ENCODE results near the gene TBX4.
"Not testable (repeated sequence)": the region's sequence is repeated elsewhere in the genome, so short reads cannot be mapped to it uniquely, and the experiment has no call there.

TBX4 gene

GRCh38 chr17:61498042-61498994 is 46.1 kb downstream of the TBX4 start:
- DNase-seq (ENCODE audit: low spot score): no peak

GRCh38 chr17:61499632-61500031 is 47.4 kb downstream of the TBX4 start:
- no peak for DNase-seq (ENCODE audit: low spot score)

- no peak for DNase-seq (ENCODE audit: low spot score)
Measured at GRCh38 chr17:61500287-61500686, 48.1 kb downstream of the TBX4 start.

GRCh38 chr17:61502292-61502691 is 50.1 kb downstream of the TBX4 start:
- no peak for DNase-seq (ENCODE audit: low spot score)

DNA sequence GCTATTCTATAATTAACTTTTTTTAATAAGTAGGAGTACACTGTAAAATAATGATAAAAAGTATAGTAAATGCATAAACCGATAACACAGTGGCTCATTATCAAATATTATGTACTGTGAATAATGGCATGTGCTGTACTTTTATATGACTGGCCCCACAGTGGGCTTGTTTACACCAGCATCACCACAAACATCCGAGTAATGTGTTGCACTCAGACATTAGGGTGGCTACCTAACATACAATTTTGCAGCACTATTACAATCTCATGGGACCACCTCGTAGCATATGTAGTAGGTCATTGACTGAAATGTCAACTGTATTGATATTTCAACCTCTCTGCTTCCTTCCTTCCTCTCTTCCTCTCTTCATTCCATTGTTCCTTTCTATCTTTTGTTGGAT is 51.7 kb downstream of the TBX4 start:
- no peak for DNase-seq (ENCODE audit: low spot score)

DNA sequence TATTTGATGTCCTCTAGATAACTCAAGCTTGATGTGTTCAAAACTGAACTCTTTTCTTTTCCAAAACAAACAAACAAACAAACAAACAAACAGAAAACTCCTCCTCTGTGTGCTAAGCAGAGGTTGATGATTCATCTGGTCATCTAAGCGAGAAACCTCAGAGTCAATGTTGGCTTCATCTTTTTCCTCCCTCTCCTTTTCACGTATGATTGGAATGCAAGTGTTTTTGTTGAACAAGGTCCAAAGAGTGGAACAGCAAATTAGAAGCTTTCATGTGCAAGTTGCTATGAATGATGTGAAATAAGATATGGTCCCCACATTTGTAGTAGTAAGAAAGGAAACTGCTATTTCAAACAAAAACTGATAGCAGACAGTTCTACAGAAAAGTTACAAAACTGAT is 52.5 kb downstream of the TBX4 start:
- no peak for DNase-seq (ENCODE audit: low spot score)

- no peak for DNase-seq (ENCODE audit: low spot score)
Measured at GRCh38 chr17:61505846-61506627, 53.8 kb downstream of the TBX4 start.

- DNase-seq (ENCODE audit: low spot score): no peak
Measured at GRCh38 chr17:61507383-61508066, 55.3 kb downstream of the TBX4 start.

DNA sequence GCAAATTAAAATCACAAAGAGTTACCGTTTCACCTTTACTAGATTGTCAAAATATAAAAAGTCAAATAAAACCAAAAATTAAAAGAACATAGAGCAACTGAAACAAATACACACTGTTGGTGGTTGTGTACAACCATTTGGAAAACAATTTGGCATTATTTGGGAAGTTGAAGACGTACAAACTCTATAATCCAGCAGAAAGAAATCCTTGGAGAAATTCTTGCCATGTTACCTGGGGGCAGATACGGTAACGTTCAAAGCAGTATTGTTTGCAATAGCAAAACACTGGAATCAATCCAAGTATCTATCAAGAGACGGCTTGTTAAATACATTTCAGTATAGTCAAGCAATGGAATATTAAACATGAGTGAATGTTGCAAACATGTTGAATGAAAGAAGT is 56.7 kb downstream of the TBX4 start:
- no peak for DNase-seq (ENCODE audit: low spot score)

- not testable (repeated sequence) for DNase-seq (ENCODE audit: low spot score)
Measured at GRCh38 chr17:61509454-61509853, 57.2 kb downstream of the TBX4 start.

DNA sequence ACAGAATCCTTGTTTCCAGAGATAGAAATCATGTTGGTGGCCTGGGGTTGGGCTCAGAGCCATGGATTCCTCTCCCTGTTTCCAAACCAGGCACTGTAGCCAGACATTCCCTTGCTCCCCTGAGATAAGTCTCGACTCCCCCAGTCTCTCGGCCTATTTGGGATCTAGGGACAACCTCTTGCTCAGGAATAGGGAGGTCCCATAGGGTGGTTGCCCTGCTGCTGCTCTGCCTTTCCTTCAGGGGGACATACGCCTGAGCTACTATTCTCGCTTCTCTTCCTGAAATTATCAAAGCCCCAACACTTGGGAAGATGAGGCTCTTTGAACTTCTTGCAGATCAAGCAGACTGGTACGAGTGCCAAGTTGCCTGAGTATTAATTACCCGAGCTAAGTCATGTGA is 58.0 kb downstream of the TBX4 start:
- DNase-seq (ENCODE audit: low spot score): no peak

GRCh38 chr17:61510991-61511390 is 58.8 kb downstream of the TBX4 start:
- DNase-seq (ENCODE audit: low spot score): no peak

DNA sequence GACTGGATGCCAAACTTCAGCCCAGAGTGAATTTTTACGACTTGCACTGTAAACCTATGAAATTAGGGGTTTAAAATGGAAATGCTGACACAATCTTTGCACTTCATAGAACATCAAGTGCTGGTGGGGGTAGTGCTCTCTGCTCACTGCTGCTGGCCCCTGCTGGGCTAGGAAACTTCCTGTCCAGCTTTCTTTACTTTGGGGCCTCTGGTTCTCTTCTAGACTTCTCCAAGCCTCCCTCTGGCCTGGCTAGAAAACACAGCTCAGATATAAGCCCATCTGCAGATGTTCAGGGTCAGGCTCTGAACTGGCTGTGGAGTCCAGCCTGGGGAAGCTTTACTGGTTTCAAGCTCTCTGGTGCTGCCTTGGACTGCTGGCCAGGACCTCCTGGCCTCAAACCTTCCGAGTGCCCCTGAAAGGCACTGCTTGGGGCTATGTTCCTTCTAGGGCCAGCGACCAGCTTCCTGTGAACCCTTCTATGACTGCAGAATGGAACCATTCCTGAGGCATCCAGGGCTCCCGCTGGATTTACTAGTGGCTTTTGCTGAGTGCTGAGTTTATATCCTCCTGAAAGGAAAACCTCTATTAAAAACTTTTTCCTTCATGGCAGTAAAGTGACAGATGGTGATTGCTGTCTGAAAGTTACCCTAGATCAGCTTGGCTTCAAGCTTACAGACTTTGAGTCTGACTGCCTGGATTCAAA is 59.4 kb downstream of the TBX4 start:
- DNase-seq (ENCODE audit: low spot score): no peak

GRCh38 chr17:61514491-61514890 is 62.3 kb downstream of the TBX4 start:
- DNase-seq (ENCODE audit: low spot score): no peak

- no peak for DNase-seq (ENCODE audit: low spot score)
Measured at GRCh38 chr17:61517265-61517664, 65.0 kb downstream of the TBX4 start.

DNA sequence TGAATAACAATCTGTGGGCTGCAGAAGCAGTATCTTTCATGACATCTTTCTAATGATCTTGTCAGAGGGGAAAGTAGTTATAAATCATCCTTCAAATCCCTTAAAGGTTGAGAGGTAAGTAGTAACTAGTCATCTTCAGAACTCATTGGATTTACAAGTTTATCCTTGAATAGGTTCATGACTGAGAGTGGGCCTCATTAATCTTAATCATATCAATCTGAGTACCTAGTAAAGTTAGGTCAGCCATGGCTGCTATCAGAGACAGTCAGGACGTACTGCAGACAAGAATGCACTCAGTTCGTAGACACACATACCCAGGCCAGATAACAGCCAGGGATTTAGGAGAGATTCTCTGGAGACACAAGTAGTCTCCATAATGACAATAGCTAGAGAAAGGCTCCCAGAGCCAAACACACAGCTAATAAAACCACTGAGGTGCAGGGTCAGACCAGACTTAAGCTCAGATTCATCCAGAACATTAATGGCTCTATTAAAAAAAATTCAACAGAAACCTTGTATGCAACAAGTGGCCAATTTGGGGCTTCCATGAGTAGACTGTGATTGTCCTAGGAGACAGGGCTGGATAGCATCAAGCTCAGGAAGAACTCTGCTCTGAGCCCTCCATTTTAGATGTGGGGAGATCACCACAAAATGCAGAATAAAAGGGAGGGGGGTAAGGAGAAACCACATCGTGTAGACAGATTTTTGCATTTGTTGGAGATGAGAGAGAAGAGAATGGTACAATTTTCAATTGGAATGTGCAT is 65.8 kb downstream of the TBX4 start:
- no peak for DNase-seq (ENCODE audit: low spot score)

DNA sequence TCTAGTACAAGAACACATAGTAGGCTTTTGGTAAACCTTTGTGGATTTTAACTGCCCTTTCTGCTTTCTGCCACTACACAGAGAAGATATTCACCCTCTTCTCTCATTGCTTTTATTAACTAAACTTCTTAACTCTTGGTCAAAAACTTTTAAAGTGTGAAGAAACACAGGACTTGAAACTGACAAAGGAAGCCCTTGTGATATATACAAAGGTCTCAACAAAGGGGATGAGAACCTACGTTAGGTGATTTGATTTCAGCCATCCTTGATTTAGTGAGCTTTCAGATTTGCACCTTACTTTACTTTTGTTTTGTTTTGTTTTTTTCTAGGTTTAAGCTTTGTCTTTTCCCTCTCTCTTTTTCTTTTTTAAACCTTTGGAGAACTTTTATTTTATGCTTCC is 66.9 kb downstream of the TBX4 start:
- DNase-seq (ENCODE audit: low spot score): no peak

DNA sequence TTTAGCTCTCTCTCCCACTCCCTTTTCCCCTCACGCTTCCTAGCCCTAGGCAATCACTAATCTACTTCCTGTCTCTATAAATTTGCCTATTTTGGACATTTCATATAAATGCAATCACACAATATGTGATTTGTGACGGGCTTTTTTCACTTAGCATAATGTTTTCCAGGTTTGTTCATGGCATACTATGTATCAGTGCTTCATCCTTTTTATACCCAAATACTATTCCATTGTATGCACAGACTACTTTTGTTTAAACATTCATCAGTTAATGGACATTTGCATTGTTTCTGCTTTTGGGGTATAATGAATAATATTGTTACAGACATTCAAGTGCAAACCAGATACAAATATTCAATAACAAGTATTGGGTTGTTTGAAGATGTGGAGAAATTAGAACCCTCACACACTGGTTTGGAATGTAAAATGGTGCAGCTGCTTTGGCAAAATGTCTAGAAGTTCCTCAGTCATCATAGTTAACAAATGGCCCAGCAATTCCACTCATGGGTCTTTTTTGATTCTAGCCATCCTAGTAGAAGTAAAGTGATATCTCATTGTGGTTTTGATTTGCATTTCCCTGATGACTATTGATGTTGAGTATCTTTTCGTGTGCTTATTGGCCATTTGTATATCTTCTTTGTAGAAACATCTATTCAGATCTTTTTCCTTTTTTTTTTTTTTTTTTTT is 67.7 kb downstream of the TBX4 start:
- no peak for DNase-seq (ENCODE audit: low spot score)

- DNase-seq (ENCODE audit: low spot score): no peak
Measured at GRCh38 chr17:61520897-61521296, 68.7 kb downstream of the TBX4 start.

- DNase-seq (ENCODE audit: low spot score): no peak
Measured at GRCh38 chr17:61522088-61522487, 69.9 kb downstream of the TBX4 start.

DNA sequence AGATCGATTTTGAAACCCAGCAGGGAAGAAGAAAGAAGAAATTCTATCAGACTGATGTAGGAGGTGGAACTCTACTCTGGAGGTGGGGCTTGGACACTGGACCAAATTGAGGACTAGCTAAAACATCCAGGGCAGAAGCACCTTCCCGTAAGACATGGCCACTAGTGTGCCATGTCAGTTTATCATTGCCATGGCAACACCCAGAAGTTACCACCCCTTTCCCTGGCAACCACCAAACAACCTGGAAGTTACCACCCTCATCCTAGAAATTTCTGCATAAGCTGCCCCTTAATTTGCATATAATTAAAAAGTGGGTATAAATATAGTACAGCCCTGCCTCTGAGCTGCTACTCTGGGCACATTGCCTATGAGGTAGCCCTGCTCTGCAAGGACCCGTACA is 72.1 kb downstream of the TBX4 start:
- no peak for DNase-seq (ENCODE audit: low spot score)
